ENCODE measurements around the gene RAD51B. TPM values are rescaled to one million over a fixed set of nuclear protein-coding genes. Genes with fewer than 3 reads are reported as not detected.

The RAD51B gene
- total RNA-seq, 1 donor from 2014 or later, result 38.6 TPM

DNA sequence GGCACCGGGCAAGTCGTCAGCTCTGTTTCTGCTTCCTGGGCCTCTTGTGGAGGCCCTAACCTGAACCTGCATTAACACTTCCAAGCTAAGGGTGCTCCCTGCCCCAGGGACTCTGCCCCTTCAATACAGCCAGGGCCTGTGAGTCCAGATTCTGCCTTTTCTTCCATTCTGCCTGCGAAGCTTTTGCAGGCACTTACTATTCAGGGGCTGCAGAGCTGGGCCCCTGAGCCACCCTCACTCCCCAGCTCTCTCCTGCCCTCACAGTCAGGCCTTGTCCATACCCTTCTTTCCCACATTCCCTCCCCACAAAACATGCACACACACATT is 872.2 kb downstream of the RAD51B start:
- Histone ChIP-seq H3K36me3 (ENCODE audit: control insufficient read depth in 3 of 3, insufficient read depth in 3 of 3, low read length in 3 of 3) (no peaks in the 10 kb centered on the region), H3K9ac (ENCODE audit: low read depth in 1 of 3, low read length in 3 of 3) (no peak overlapping the region), H3K27ac (ENCODE audit: low read depth, low read length) (no peak overlapping the region), H3K27me3 (ENCODE audit: control insufficient read depth in 3 of 3, insufficient read depth in 3 of 3, low read length in 3 of 3) (no peaks in the 10 kb centered on the region), H3K4me1 (ENCODE audit: control insufficient read depth in 3 of 3, insufficient read depth in 3 of 3, low read length in 3 of 3) (peaks cover 9 to 41% (median 20%) of the 10 kb centered on the region in 3 donors), H3K9me3 (ENCODE audit: control insufficient read depth in 3 of 3, low read length in 3 of 3) (no peaks in the 10 kb centered on the region), H3K4me3 (ENCODE audit: low read length in 3 of 3) (no peak overlapping the region)

DNA sequence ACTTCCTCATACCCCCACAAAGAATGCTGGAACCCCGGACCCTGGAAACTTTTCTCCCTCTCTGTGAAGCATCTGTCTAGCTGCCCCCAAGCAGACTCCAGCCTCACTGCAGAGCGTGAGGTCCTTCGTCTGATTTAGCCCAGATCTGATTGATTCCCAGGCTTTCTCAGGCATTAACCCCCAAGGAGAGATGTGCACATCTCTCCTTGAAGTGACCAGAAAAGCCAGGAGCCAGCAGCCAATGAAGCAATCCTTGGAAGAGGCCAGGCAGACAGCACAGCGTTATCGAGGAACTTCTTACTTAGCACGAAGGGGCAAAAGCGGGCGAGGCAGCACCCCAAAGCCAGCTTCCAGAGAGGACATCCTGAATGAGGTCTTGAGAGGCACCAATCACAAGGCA is 872.6 kb downstream of the RAD51B start:
- Histone ChIP-seq H3K9me3 (ENCODE audit: control insufficient read depth in 3 of 3, low read length in 3 of 3) (no peaks in the 10 kb centered on the region), H3K36me3 (ENCODE audit: control insufficient read depth in 3 of 3, insufficient read depth in 3 of 3, low read length in 3 of 3) (no peaks in the 10 kb centered on the region), H3K9ac (ENCODE audit: low read depth in 1 of 3, low read length in 3 of 3) (no peak overlapping the region), H3K4me1 (ENCODE audit: control insufficient read depth in 3 of 3, insufficient read depth in 3 of 3, low read length in 3 of 3) (peaks cover 9 to 41% (median 20%) of the 10 kb centered on the region in 3 donors), H3K27me3 (ENCODE audit: control insufficient read depth in 3 of 3, insufficient read depth in 3 of 3, low read length in 3 of 3) (no peaks in the 10 kb centered on the region), H3K4me3 (ENCODE audit: low read length in 3 of 3) (no peak overlapping the region), H3K27ac (ENCODE audit: low read depth, low read length) (peak overlapping the region; percentile 36)

DNA sequence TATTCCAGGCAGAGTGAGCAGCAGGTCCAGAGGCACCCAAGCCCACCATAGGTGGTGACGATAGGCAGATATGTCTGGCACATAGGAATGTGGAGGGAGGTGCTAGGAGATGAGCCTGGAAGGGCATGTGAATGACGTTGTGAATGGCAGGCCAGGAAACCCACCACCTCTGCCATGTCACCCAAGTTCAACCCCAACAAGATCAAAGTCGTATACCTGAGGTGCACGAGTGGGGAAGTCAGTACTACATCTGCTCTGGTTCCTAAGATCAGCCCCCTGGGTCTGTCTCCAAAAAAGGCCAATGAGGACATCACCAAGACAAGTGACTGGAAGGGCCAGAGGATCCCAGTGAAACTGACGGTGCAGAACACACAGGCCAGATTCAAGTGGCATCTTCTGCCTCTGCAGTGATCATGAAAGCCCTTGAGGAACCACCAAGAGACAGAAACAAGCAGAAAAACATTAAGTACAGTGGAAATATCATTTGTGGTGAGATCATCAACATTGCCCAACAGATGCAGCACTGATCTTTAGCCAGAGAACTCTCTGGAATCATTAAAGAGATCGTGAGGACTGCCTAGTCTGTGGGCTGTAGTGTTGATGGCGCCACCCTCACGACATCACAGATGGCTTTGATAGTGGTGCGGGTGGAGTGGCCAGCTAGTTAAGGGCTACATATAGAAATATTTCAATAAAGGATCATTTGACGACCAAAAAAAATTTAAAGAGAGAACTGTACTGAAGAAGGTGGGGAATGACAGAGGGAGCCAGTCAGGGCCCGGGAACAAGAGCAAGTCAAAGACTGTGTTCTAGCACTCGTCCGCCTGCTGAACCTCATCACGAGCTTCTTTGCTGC is 873.6 kb downstream of the RAD51B start:
- Histone ChIP-seq H3K27me3 (ENCODE audit: control insufficient read depth in 3 of 3, insufficient read depth in 3 of 3, low read length in 3 of 3) (no peaks in the 10 kb centered on the region), H3K4me1 (ENCODE audit: control insufficient read depth in 3 of 3, insufficient read depth in 3 of 3, low read length in 3 of 3) (peaks cover 9 to 41% (median 20%) of the 10 kb centered on the region in 3 donors), H3K9me3 (ENCODE audit: control insufficient read depth in 3 of 3, low read length in 3 of 3) (no peaks in the 10 kb centered on the region), H3K36me3 (ENCODE audit: control insufficient read depth in 3 of 3, insufficient read depth in 3 of 3, low read length in 3 of 3) (no peaks in the 10 kb centered on the region), H3K27ac (ENCODE audit: low read depth, low read length) (peak overlapping the region; percentile 80), H3K9ac (ENCODE audit: low read depth in 1 of 3, low read length in 3 of 3) (no peak overlapping the region), H3K4me3 (ENCODE audit: low read length in 3 of 3) (no peak overlapping the region)

- no peaks in the 10 kb centered on the region for H3K9me3 ChIP-seq (ENCODE audit: control insufficient read depth in 3 of 3, low read length in 3 of 3)
- H3K4me1 ChIP-seq (ENCODE audit: control insufficient read depth in 3 of 3, insufficient read depth in 3 of 3, low read length in 3 of 3), result peaks cover 8 to 37% (median 20%) of the 10 kb centered on the region in 3 donors
- H3K27me3 ChIP-seq (ENCODE audit: control insufficient read depth in 3 of 3, insufficient read depth in 3 of 3, low read length in 3 of 3), result no peaks in the 10 kb centered on the region
- no peaks in the 10 kb centered on the region for H3K36me3 ChIP-seq (ENCODE audit: control insufficient read depth in 3 of 3, insufficient read depth in 3 of 3, low read length in 3 of 3)
- H3K4me3 ChIP-seq (ENCODE audit: low read length in 3 of 3), result no peak overlapping the region
- H3K27ac ChIP-seq (ENCODE audit: low read depth, low read length), result peak overlapping the region; percentile 80
- no peak overlapping the region for H3K9ac ChIP-seq (ENCODE audit: low read depth in 1 of 3, low read length in 3 of 3)
Observed at GRCh38 chr14:68693926-68694325, 874.3 kb downstream of the RAD51B start.

- Histone ChIP-seq H3K4me1 (ENCODE audit: control insufficient read depth in 3 of 3, insufficient read depth in 3 of 3, low read length in 3 of 3) (peaks cover 7 to 29% (median 20%) of the 10 kb centered on the region in 3 donors), H3K27me3 (ENCODE audit: control insufficient read depth in 3 of 3, insufficient read depth in 3 of 3, low read length in 3 of 3) (no peaks in the 10 kb centered on the region), H3K36me3 (ENCODE audit: control insufficient read depth in 3 of 3, insufficient read depth in 3 of 3, low read length in 3 of 3) (no peaks in the 10 kb centered on the region), H3K27ac (ENCODE audit: low read depth, low read length) (peak overlapping the region; percentile 80), H3K9me3 (ENCODE audit: control insufficient read depth in 3 of 3, low read length in 3 of 3) (no peaks in the 10 kb centered on the region), H3K4me3 (ENCODE audit: low read length in 3 of 3) (no peak overlapping the region), H3K9ac (ENCODE audit: low read depth in 1 of 3, low read length in 3 of 3) (no peak overlapping the region)
Observed at GRCh38 chr14:68694516-68695235, 875.1 kb downstream of the RAD51B start.

- H3K27ac ChIP-seq (ENCODE audit: low read depth, low read length), result peak overlapping the region; percentile 80
Observed at GRCh38 chr14:68695326-68695768, 875.8 kb downstream of the RAD51B start.

DNA sequence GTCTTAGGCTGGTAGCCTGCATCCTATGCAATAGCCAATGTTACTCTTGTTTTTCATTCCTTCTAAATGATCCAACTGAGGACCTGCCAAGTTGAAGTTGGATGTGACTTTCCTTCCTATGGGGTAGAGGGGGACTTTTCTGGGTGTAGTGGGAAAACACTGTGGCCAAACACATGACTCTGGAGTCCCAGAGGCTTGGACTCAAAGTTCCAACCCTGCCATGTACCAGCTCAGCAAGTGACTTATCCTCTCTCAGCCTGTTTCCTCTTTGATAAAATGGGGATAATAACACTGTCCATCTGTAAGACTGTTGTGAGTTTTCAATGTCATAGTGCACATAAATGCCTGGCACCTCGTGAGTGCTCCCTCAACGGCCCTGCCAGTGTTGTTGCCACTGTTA is 876.3 kb downstream of the RAD51B start:
- H3K27ac ChIP-seq (ENCODE audit: low read depth, low read length), result peak overlapping the region; percentile 80
- H3K36me3 ChIP-seq (ENCODE audit: control insufficient read depth in 3 of 3, insufficient read depth in 3 of 3, low read length in 3 of 3), result no peaks in the 10 kb centered on the region
- H3K27me3 ChIP-seq (ENCODE audit: control insufficient read depth in 3 of 3, insufficient read depth in 3 of 3, low read length in 3 of 3), result no peaks in the 10 kb centered on the region
- H3K4me3 ChIP-seq (ENCODE audit: low read length in 3 of 3), result no peak overlapping the region
- peaks cover 7 to 28% (median 20%) of the 10 kb centered on the region in 3 donors for H3K4me1 ChIP-seq (ENCODE audit: control insufficient read depth in 3 of 3, insufficient read depth in 3 of 3, low read length in 3 of 3)
- H3K9me3 ChIP-seq (ENCODE audit: control insufficient read depth in 3 of 3, low read length in 3 of 3), result peaks cover 0 to under 1% (median 0%) of the 10 kb centered on the region in 3 donors
- H3K9ac ChIP-seq (ENCODE audit: low read depth in 1 of 3, low read length in 3 of 3), result no peak overlapping the region

More at GRCh38 chr14:68695326-68695768, 875.8 kb downstream of the RAD51B start:
- Histone ChIP-seq H3K4me3 (ENCODE audit: low read length in 3 of 3) (no peak overlapping the region), H3K9ac (ENCODE audit: low read depth in 1 of 3, low read length in 3 of 3) (no peak overlapping the region), H3K27me3 (ENCODE audit: control insufficient read depth in 3 of 3, insufficient read depth in 3 of 3, low read length in 3 of 3) (no peaks in the 10 kb centered on the region), H3K4me1 (ENCODE audit: control insufficient read depth in 3 of 3, insufficient read depth in 3 of 3, low read length in 3 of 3) (peaks cover 7 to 28% (median 20%) of the 10 kb centered on the region in 3 donors), H3K9me3 (ENCODE audit: control insufficient read depth in 3 of 3, low read length in 3 of 3) (no peaks in the 10 kb centered on the region), H3K36me3 (ENCODE audit: control insufficient read depth in 3 of 3, insufficient read depth in 3 of 3, low read length in 3 of 3) (no peaks in the 10 kb centered on the region)

DNA sequence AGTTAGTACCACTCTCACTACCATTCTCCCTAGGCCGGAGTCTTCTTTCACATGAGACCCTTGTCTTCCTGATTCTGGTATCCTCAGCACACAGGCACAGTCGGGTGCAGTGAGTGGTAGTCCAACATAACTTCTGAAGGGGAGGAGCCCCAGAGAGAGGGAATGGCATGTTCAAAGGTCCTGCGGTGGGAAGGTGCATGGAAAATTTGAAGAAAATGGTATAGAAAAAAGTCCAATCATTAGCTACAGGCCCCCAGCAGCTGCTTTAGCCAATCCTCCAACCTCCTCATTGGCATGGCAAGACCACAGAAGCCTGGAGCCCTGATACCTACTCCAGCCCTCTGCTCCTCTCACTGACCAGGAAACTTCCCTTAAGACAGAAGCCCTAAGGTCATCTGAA is 876.7 kb downstream of the RAD51B start:
- Histone ChIP-seq H3K27ac (ENCODE audit: low read depth, low read length) (peak overlapping the region; percentile 80), H3K9ac (ENCODE audit: low read depth in 1 of 3, low read length in 3 of 3) (no peak overlapping the region), H3K4me1 (ENCODE audit: control insufficient read depth in 3 of 3, insufficient read depth in 3 of 3, low read length in 3 of 3) (peaks cover 7 to 28% (median 20%) of the 10 kb centered on the region in 3 donors), H3K4me3 (ENCODE audit: low read length in 3 of 3) (no peak overlapping the region), H3K27me3 (ENCODE audit: control insufficient read depth in 3 of 3, insufficient read depth in 3 of 3, low read length in 3 of 3) (no peaks in the 10 kb centered on the region), H3K36me3 (ENCODE audit: control insufficient read depth in 3 of 3, insufficient read depth in 3 of 3, low read length in 3 of 3) (no peaks in the 10 kb centered on the region), H3K9me3 (ENCODE audit: control insufficient read depth in 3 of 3, low read length in 3 of 3) (peaks cover 0 to 2% (median 0%) of the 10 kb centered on the region in 3 donors)

DNA sequence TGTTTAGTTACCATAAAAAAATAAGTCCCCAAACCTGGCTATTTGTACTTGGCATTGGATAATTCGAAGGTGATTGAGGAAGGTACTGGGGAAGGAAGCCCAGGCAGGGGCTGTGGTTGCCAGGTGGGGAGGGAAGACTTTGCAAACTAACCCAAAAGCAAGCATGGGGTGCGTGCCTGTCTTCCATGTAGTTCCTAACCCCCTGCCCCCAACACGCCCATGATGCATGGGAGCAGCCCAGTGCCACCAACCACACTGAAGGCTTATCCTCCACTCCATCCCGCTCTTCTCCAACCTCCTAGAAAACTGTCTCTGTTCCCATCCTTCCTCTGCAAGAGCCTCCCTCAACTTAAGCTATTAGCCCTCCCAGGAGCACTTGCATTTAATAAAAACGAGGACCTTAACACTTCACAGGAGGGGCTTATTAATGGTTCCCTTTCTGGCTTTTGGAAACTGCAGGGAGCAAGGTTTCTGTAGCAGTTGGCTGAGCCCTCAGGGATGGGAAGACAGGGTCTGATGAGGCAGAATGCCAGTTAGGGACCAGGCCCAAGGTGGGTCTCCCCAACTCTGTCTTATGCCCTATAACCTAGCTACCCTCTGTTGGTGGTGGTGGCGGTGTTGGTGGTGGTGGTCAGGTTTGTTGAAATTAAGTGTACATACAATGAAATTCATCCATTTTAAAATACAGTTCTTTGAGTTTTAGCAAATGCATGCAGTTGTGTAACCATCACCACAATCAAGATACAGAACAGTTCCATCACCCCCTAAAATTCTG is 877.3 kb downstream of the RAD51B start:
- H3K9ac ChIP-seq (ENCODE audit: low read depth in 1 of 3, low read length in 3 of 3), result no peak overlapping the region

More for the DNA sequence above, 877.3 kb downstream of the RAD51B start:
- Histone ChIP-seq H3K27ac (ENCODE audit: low read depth, low read length) (no peak overlapping the region), H3K4me1 (ENCODE audit: control insufficient read depth in 3 of 3, insufficient read depth in 3 of 3, low read length in 3 of 3) (peaks cover 7 to 28% (median 20%) of the 10 kb centered on the region in 3 donors), H3K9me3 (ENCODE audit: control insufficient read depth in 3 of 3, low read length in 3 of 3) (peaks cover 0 to 2% (median 0%) of the 10 kb centered on the region in 3 donors), H3K4me3 (ENCODE audit: low read length in 3 of 3) (no peak overlapping the region), H3K27me3 (ENCODE audit: control insufficient read depth in 3 of 3, insufficient read depth in 3 of 3, low read length in 3 of 3) (no peaks in the 10 kb centered on the region), H3K36me3 (ENCODE audit: control insufficient read depth in 3 of 3, insufficient read depth in 3 of 3, low read length in 3 of 3) (no peaks in the 10 kb centered on the region)
